GM19397 (cell line): ENCODE results near the gene TTLL6.
"Not testable (repeated sequence)": the region's sequence is repeated elsewhere in the genome, so short reads cannot be mapped to it uniquely, and the experiment has no call there.

ENCODE experiments used
- ATAC-seq: cut with Tn5 transposase; IDR thresholded peaks from one replicate; pipeline ENCODE4 v1.9.1; 2021; ENCODE audit warnings: mild to moderate bottlenecking, moderate library complexity; ENCODE audit not compliant: unreplicated experiment

The TTLL6 gene

DNA sequence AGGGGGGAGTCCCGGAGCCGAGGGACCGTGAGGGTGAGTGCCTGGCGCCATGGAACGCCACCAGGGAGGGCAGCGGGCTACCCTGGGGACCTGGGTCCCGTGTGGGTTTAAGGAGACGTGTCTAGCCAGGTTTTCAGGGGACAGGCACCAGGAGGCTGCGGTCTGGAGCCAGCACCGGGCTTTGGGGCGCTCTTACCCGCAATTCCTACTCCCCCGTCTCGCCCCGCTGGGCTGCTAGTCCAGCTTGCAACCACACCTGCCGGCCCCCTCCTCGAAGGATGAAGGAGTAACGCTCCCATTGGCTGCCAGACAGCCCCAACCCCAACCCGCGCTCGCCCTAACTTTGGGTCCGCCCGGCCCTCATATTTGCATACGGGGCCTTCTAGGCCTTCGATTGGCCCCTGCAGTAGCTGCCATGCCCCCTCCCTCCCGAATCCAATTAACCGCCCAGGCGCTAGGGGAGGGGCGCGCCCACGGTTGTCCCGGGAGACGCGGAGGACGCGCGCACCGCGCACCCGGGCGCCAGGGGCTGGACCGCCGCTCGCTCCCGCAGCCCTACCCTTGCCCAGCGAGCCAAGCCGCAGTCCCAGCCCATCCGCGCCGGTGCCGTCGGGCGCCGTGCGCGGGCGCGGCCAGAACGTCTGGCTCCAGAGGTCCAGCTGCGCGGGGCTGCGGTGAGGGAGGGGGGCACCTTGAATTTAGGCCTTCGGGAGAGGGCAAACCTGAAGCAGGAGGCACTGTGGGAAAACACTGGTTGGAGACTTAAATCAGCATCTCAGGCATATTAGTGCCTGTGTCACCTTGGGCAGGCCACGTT is at the start of gene TTLL6:
TSS of gene TTLL6 (minus strand) at position 456 of the 817 bp plus-strand sequence. CDS start at position 299, 157 bp downstream.
- ATAC-seq: no peak

DNA sequence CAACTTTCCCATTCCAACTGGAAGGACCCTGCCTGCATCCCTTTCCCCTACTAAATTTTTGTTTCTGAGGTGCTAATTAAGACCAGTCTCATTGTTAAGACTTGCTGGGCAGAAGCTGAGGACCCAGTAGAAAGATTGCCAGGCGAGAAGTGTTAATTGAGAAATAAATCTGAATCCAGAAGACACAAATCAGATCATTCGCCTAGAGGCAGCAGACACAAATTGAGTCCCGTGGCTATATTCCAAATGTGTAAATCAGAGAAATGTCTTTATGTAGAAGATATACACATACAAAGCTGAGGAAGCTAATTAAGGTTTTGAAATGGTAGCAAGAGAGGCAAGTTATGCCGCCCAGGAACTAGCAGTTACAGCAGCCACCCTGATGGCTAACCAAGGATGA is 43.4 kb upstream of the TTLL6 start:
- ATAC-seq: no peak

DNA sequence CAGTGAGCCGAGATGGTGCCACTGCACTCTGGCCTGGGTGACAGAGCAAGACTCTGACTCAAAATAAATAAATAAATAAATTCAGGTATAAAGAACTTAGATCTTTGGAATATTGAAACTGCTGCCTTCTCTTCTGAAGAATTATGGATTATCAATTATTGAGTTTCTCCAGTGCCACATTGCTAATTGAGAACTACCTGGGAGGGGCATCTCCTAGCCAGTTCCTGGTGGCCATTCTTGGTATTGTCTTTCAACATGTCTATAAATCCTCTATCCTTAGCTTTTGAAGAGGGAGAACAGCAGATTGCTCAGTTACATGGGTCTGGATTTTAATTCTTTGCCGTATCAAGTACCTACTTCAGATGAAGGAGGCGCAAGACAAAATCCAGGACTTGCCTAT is 43.0 kb upstream of the TTLL6 start:
- no peak for ATAC-seq

DNA sequence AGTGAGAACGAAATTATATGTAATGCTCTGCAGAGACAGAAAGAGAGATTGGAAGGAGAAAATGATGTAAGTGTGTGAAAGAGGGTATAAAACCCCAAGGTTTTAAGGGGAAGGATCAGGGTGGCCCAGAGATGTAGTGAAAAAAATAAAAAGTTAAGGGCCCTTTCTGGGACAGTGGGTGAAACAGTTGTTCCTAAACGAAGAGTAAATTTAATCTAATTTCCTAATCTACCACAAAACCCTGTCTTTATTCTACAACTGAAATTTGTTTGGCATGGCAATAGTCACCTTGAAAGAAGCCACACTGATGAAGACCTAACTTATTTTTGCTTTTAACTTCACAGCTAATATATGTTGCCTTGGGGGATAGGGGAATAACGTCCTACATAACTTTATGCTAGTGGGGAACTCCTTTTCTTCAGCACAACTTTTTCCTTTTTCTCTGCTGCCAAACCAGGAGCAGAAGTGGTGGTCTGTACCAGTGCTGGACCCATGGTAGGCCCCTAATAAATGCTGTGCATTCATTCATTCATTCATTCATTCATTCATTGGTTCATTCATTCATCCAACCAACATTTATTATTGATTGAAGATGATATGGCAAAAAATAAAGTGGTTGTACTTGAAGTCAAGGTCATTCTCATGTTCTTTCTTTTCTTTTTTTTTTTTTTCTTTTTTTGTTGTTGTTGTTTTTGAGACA is 39.2 kb upstream of the TTLL6 start:
- no peak for ATAC-seq

DNA sequence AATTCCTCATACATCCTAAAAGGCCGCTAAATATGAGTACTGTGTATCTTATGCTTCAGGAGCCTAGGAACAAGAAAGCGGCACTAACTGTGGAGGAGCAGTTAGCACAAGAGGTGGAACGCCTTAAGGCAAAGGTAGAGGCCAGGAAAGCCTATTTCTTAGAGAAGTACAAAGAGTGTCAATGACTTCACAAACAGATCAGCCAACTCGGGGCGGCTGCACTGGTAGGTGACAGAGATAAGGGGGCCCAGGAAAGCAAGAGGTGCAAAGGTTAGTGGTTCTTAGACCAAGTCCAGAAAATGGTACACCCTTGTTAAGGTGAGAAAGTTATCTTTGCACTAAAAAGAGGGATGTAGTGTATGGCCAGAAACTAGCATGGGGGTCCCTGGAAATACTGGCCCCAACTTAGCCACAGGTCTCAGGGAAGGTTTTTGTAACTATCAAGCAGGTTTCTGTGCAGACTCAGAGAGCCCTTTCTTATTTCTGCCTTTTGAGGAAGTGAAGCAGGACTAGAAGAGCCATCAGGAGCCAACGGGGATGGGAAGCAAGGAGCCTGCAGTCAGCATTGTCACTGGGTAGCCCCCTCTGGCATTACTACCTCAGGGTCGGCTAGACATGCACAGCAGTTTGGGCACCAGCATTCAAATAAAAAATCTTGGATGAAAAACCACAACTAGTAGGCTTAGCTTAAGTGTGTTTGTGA is 37.9 kb upstream of the TTLL6 start:
- ATAC-seq: no peak

DNA sequence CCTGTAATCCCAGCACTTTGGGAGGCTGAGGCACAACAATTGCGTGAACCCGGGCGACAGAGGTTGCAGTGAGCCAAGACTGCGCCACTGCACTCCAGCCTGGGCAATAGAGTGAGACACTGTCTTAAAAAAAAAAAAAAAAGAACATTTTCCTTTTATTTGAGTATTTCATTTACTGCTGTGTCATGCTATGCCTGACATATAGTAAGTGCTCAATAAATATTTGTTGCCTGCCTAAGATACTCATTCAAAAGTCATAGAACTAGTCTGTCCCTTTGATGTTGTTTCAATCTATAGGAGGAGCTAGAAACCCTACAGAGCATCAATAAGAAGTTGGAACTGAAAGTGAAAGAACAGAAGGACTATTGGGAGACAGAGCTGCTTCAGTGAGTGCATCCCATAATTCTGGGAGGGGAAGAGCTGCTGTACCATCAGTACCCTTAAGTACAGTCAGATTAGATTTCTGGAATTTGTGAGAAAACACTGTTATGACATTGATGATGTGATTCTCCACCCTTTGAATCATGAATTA is 33.8 kb upstream of the TTLL6 start:
- ATAC-seq: no peak

DNA sequence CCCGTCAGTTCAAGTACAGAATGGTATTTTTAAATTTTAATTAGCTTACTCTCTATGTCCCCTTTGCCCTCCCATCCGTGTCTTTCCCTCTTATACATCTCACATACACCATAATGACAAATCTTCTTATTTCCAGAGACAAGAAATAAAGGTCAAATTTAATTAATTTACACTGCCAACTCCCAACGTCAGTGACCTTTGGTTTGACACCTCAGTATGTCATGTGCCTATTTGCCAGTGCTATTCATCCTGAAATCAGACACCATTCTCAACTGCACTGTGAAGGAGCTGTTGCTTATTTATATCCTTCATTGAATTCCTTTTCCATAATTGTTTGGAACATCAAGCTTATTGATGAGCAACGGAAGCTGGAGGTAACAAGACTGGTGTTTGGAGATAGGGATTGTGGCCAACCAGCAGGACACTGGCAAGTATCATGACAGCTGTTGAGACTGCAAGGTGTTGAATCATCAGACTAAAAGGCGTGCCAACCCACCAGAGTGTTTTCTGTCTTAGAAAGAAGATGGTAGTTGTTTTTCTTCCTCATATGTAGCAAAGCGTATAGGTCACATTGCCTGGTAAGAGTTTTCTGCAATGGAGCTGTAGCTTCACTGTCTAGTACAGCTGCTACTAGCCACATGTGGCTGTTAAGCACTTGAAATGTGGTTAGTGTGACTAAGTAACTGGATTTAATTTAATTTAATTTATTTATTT is 26.3 kb upstream of the TTLL6 start:
- no peak for ATAC-seq

DNA sequence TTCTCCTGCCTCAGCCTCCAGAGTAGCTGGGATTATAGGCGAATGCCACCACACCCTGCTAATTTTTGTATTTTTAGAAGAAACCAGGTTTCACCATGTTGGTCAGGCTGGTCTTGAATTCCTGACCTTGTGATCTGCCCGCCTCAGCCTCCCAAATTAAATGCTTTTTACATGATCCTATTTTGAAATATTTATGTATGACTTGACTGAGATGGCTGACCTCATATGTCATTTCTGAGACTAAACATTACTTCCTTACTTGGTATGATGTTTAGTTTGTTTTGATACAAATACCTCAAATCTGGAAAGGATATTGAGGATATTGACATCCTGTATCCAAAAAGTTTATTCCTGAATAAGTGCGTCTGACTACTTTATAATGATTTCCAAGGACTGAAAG is 25.7 kb upstream of the TTLL6 start:
- no peak for ATAC-seq

DNA sequence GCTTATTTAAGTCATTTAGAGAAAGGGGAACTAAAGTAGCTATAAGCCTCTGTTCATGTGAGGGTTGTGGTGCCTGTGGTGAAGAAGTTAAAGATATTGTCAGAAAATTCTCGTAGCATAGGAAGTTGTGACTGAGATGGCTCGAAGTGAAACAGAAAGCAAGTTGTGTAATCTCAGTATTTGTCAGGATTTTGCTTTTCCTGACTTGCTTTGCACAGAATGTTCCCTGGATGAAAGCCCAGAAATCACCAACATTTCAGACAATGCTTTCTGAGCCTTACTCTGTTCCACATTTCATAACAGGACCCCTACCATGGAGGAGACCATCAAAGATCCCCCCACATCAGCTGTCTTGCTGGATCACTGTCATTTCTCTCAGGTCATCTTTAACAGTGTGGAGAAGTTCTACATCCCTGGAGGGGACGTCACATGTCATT is 24.4 kb upstream of the TTLL6 start:
- ATAC-seq: peak; percentile 79

DNA sequence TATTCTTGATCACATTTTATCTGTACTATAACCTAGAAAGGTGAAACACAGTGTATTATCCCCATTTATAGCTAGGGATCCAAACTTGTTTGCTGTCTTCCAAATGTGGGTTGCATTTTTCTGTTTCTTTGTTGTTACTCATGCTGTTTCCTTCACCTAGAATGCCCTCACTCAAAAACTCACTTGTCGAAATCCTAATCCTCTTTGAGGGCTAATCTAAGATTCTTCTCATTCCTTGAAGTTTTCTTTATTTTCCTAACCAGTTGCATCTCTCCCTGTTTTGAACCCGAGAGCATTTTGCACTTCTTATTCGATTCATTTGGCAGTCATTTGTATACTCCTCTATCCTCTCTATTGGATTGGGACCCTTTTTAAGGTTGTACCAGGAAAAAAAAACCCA is 23.4 kb upstream of the TTLL6 start:
- ATAC-seq: no peak

DNA sequence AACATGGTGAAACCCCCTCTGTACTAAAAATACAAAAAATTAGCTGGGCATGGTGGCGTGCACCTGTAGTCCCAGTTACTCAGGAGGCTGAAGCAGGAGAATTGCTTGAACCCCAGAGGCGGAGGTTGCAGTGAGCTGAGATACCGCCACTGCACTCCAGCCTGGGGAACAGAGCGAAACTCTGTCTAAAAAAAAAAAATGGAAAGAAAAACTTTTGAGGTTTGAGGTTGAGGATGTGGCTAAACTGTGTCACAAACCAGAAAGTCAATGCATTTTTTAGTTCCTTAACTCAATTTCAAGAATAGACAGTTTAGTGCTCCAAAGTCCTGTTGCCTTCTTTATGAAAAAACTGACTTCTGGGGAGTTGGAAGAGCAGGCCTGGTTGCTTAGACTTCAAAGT is 20.4 kb upstream of the TTLL6 start:
- not testable (repeated sequence) for ATAC-seq

DNA sequence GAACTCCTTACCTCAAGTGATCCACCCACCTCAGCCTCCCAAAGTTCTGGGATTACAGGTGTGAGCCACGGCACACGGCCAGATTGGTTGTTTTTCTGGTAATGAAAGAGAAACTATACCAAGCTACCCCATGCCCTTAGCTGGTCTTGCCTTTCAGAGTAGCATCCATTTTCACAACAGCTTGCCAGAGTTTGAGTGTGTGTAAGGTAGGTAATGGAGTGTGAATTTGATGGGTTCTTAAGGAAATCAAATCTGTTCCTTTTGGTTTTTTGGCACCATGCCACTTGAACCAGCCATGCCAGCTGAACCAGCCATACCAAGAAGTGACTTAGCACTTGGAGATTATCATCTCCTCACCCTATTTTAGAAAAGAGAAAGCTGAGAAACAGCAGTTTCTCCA is 18.9 kb upstream of the TTLL6 start:
- ATAC-seq: no peak

DNA sequence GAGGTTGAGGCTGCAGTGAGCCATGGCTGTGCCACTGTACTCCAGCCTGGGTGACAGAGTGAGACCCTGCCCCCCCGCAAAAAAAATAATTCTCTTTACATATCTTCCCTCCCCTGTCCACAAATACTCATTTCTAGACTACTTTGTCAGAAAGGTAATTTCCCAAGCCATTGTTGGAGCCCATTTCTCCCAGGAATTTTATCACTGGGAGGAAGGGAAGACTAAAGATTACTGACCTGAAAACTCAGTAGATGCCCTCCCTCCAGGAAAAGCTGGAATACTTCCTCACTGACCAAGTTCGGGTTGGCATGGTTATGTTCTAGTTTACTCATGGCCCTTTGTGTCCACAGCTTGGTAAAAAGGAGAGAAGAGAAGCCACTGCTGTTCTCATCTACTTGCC is 17.9 kb upstream of the TTLL6 start:
- no peak for ATAC-seq

DNA sequence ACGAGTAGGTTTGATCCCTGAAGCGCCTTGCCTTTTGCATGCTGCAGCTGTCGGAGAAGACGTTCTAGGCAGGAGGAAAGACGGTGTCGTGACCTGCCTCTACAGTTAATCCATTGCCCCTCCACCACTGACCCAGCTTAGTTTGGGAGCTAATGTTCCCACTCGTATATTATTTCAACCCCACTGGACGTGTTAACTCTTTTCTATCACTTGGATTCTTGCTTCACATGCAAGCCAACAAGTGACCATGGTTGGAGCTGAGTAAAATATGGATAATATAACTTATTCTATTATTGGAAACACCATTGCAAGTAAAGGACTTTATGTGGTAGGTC is 14.5 kb upstream of the TTLL6 start:
- no peak for ATAC-seq

DNA sequence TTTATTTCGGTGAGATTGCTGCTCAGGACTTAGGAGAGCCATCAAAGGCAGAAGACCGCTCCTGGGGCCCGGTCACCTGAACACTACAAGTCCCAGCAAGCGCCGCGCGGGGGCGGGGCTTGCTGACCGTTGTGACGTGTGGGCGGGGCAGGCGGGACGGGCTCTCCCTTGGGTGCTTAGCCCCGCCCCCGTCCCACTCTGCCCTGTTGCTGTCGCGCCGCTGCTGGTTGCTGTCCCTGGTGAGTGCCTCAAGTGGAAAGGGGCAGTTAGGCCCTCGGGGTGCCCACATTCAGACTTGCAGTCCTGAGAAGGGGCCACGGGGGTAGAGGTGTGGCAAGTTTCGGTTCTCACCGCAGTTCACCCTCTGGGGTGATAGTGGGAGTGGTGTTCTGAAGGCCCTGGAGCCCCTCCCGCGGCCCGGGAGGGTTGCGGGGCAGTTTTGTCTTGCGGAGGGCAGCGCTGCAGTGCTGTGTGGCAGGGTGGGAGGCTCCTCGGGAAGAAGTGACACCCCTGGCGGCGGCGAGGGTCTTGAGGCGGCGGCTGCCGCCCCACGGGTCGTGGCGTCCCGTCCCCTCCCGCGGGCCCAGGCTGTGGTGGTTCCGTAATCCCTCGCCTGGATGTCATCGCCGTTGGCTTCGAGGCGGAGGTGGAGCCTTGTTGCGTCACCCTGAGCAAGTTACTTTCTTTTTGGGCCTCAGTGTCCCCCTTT is 14.0 kb upstream of the TTLL6 start, which contains the start of gene CALCOCO2:
TSS of gene CALCOCO2 (plus strand) at position 196 of the 709 bp plus-strand sequence. CDS start 10,673 bp downstream, outside the sequence.
- peak; percentile 87 for ATAC-seq

DNA sequence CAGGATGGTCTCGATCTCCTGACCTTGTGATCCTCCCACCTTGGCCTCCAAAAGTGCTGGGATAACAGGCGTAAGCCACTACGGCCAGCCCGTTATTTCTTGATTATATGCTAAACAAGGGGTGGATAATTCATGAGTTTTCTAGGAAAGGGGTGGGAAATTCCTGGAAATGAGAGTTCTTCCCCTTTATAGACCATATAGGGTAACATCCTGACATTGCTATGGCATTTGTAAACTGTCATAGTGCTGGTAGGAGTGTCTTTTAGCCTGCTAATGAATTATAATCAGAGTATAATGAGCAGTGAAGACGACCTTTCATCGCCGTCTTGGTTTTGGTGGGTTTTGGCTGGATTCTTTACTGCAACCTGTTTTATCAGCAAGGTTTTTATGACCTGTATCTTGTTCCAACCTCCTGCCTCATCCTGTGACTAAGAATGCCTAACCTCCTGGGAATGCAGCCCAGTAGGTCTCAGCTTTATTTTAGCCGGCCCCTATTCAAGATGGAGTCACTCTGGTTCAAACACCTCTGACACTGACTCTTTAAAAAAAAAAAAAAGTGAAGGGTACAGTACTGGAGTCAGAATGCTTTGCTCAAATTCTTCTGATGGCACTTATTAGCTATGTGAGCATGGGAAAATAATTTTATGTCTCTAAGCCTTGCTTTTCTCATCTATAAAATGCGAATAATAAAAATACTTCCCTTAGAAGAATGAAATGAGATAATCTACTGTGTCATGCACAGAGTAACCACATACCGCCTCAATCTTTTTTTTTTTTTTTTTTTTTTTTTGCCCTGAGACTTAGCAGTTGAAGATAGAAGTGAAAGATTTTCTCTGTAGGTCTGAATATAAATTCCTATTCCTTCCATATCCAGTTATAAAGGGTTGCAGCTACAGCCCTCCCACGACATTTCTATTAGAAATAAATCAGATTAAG is 8.7 kb upstream of the TTLL6 start:
- ATAC-seq: no peak

DNA sequence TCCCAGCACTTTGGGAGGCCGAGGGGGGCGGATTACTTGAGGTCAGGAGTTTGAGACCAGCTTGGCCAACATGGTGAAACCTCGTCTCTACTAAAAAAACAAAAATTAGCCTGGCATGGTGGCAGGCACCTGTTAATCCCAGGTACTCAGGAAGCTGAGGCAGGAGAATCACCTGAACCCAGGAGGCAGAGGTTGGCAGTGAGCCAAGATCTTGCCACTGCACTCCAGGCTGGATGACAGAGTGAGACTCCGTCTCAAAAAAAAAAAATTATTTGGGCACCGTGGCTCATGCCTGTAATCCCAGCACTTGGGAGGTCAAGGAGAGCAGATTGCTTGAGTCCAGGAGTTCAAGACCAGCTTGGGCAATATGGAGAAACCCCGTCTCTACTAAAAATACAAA is 3.9 kb upstream of the TTLL6 start:
- not testable (repeated sequence) for ATAC-seq

DNA sequence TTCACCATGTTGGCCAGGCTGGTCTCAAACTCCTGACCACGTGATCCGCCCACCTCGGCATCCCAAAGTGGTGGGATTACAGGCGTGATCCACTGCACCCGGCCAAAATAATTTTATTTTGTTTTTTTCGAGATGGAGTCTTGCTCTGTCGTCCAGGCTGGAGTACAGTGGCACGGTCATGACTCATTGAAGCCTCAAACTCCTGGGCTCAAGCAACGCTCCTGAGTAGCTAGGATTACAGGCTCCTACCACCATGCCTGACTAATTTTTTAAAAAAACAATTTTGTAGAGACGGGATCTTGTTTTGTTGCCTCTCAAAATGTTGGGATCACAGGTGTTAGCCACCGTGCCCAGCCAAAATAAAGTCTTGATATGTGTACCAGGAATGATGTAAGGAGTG is 2.4 kb upstream of the TTLL6 start:
- ATAC-seq: no peak

DNA sequence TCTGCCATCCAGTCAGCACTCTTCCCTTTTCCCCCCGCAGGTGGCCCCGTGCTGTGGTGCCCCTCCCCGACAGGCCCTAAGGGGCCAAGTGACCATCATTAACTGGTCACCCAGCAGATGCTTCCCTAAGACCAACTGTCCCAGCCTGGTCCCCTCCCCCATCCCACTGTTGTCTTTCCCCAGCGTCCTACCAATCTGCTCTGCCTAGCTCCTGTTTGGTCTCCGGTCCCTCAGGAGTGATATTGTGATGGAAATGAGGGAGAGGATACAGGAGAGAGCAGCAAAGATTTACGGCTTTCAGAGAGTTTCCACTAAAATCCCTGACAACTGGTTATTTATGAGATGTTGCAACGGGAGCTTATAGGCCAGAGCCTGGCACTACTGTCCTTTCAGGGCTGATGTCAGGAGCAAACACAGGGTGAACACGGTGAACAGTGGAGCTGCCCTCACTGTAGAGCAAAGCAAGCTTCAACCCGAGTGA is 1.4 kb upstream of the TTLL6 start:
- ATAC-seq: no peak
